Mesenchymal stem cell (in vitro differentiated cells and primary cell): ENCODE measurements around the gene SNPH. TPM values are rescaled to one million over a fixed set of nuclear protein-coding genes. Genes with fewer than 3 reads are reported as not detected.
A peak's percentile ranks its signal among the peaks of the same experiment; 100 is the strongest.
"Not testable (repeated sequence)": the region's sequence is repeated elsewhere in the genome, so short reads cannot be mapped to it uniquely, and the experiment has no call there.

Source experiments
- DNase-seq: peaks from one replicate; pipeline ENCODE4 v3.0.0-alpha.2; 2013
- H2AFZ ChIP-seq: one replicate; pipeline ENCODE4 v1.6.1; 2013; ENCODE audit warnings: low read depth, mild to moderate bottlenecking, control low read depth, inconsistent platforms, low read length, moderate library complexity
- H2AK5ac ChIP-seq: 2 replicates; pipeline ENCODE4 v1.6.1; 2013; ENCODE audit warnings: low read length, moderate library complexity, mild to moderate bottlenecking, inconsistent platforms; ENCODE audit not compliant: severe bottlenecking
- H2BK120ac ChIP-seq: one replicate; pipeline ENCODE4 v1.6.1; 2013; ENCODE audit warnings: low read depth, mild to moderate bottlenecking, inconsistent platforms, low read length, moderate library complexity
- H2BK12ac ChIP-seq, 2 experiments: one replicate each; pipeline ENCODE4 v1.6.1; 2013; ENCODE audit warnings: inconsistent platforms in 2 of 2, low read length in 2 of 2, mild to moderate bottlenecking in 2 of 2, moderate library complexity in 2 of 2, control low read depth in 1 of 2
- H2BK15ac ChIP-seq: one replicate; pipeline ENCODE4 v1.6.1; 2013; ENCODE audit warnings: mild to moderate bottlenecking, low read depth, inconsistent platforms; ENCODE audit not compliant: poor library complexity, severe bottlenecking
- H2BK5ac ChIP-seq: 2 replicates; pipeline ENCODE4 v1.6.1; 2013; ENCODE audit warnings: low read depth, mild to moderate bottlenecking, low read length, control low read depth, inconsistent platforms; ENCODE audit not compliant: poor library complexity, severe bottlenecking
- H3K14ac ChIP-seq, 2 experiments: one replicate each; pipeline ENCODE4 v1.6.1; 2013; ENCODE audit warnings: inconsistent platforms in 2 of 2, low read length in 2 of 2, control low read depth in 1 of 2, mild to moderate bottlenecking in 1 of 2, moderate library complexity in 1 of 2
- H3K18ac ChIP-seq, 2 experiments: one replicate each; pipeline ENCODE4 v1.6.1; 2013; ENCODE audit warnings: inconsistent platforms in 2 of 2, low read length in 2 of 2, control low read depth in 1 of 2, low read depth in 1 of 2, mild to moderate bottlenecking in 1 of 2
- H3K23ac ChIP-seq, 2 experiments: one replicate each; pipeline ENCODE4 v1.6.1; 2013; ENCODE audit warnings: inconsistent platforms in 2 of 2, low read length in 2 of 2, mild to moderate bottlenecking in 2 of 2, moderate library complexity in 2 of 2, control low read depth in 1 of 2
- H3K27ac ChIP-seq: 2 replicates; pipeline ENCODE4 v1.5.1; 2013; ENCODE audit warnings: mild to moderate bottlenecking, moderate library complexity, low read length, control low read depth, inconsistent platforms; ENCODE audit not compliant: poor library complexity, severe bottlenecking
- H3K27me3 ChIP-seq, 2 experiments: 2 replicates each; pipeline versions ENCODE4 v1.6.1 to v1.7.0; 2013; ENCODE audit warnings: low read length in 2 of 2, mild to moderate bottlenecking in 2 of 2, moderate library complexity in 2 of 2, control low read depth in 1 of 2, inconsistent platforms in 1 of 2; ENCODE audit not compliant: control insufficient read depth in 1 of 2, insufficient read depth in 1 of 2
- H3K36me3 ChIP-seq, 2 experiments: 2 replicates each; pipeline versions ENCODE4 v1.6.1 to v1.7.0; 2013; ENCODE audit warnings: low read length in 2 of 2, control low read depth in 1 of 2, inconsistent platforms in 1 of 2, low read depth in 1 of 2, mild to moderate bottlenecking in 1 of 2; ENCODE audit not compliant: insufficient read depth in 2 of 2, control insufficient read depth in 1 of 2
- H3K4ac ChIP-seq, 2 experiments: one replicate each; pipeline ENCODE4 v1.6.1; 2013; ENCODE audit warnings: inconsistent platforms in 2 of 2, low read length in 2 of 2, mild to moderate bottlenecking in 2 of 2, moderate library complexity in 2 of 2, control low read depth in 1 of 2, low read depth in 1 of 2
- H3K4me1 ChIP-seq: 2 replicates; pipeline ENCODE4 v1.6.1; 2013; ENCODE audit warnings: low read depth, low read length, control low read depth; ENCODE audit not compliant: control insufficient read depth, insufficient read depth
- H3K4me2 ChIP-seq: 2 replicates; pipeline ENCODE4 v1.6.1; 2013; ENCODE audit warnings: low read length, mild to moderate bottlenecking, inconsistent platforms; ENCODE audit not compliant: poor library complexity, severe bottlenecking
- H3K4me3 ChIP-seq, 2 experiments: 2 replicates each; pipeline versions ENCODE4 v1.5.1 to v1.7.0; 2013; ENCODE audit warnings: low read length in 2 of 2, mild to moderate bottlenecking in 2 of 2, control low read depth in 1 of 2, low read depth in 1 of 2; ENCODE audit not compliant: insufficient read depth in 1 of 2
- H3K79me1 ChIP-seq: replicated peaks from 2 replicates; pipeline ENCODE4 v1.6.1; 2013; ENCODE audit warnings: mild to moderate bottlenecking, control low read depth, low read length, inconsistent platforms; ENCODE audit not compliant: poor library complexity, severe bottlenecking
- H3K9ac ChIP-seq: 2 replicates; pipeline ENCODE4 v1.7.0; 2013; ENCODE audit warnings: mild to moderate bottlenecking, low read length, moderate library complexity
- H3K9me3 ChIP-seq: 2 replicates; pipeline ENCODE4 v1.7.0; 2013; ENCODE audit warnings: mild to moderate bottlenecking, low read length; ENCODE audit not compliant: control insufficient read depth
- H4K8ac ChIP-seq: one replicate; pipeline ENCODE4 v1.6.1; 2013; ENCODE audit warnings: inconsistent platforms, mild to moderate bottlenecking, low read length, moderate library complexity
- H4K91ac ChIP-seq: one replicate; pipeline ENCODE4 v1.6.1; 2013; ENCODE audit warnings: mild to moderate bottlenecking, low read length, inconsistent platforms
- WGBS: methylation state at CpG from one replicate; pipeline ENCODE4 v1.1.7; 2013; ENCODE audit warnings: mixed read lengths; 5-methylcytosine and 5-hydroxymethylcytosine counted together
- polyA plus RNA-seq, 2 experiments: library from polyadenylated mRNA; stranded (reverse); fragments of 200-250 nt; gene quantifications; one replicate each; pipeline ENCODE4 v1.2.3, GENCODE V29; 2013

The SNPH gene
- 10.0 TPM for polyA plus RNA-seq (2013, experiment 1 of 2)
- 9.5 TPM for polyA plus RNA-seq (2013, experiment 2 of 2)

- H2AFZ ChIP-seq: peak within 1 kb of the TSS; percentile 24
- peaks cover 8 to 20% of the 10 kb centered on the region in 2 experiments for H3K36me3 ChIP-seq
- H2BK5ac ChIP-seq: no peak within 1 kb of the TSS
- H3K27ac ChIP-seq: peak within 1 kb of the TSS; percentile 62
- H3K79me1 ChIP-seq: peaks cover 36% of the 10 kb centered on the region
- H2BK12ac ChIP-seq: peak within 1 kb of the TSS; percentile 83 to 90
- H2BK120ac ChIP-seq: peak within 1 kb of the TSS; percentile 65
- WGBS: under 1% methylated on average over 49 of the region's 61 CpGs
- H2AK5ac ChIP-seq: no peak within 1 kb of the TSS
- H3K9me3 ChIP-seq: no peaks in the 10 kb centered on the region
- no peaks in the 10 kb centered on the region for H3K27me3 ChIP-seq
- H3K4ac ChIP-seq: peak within 1 kb of the TSS in 1 of 2 experiments; percentile 69
- H3K14ac ChIP-seq: peak within 1 kb of the TSS in 1 of 2 experiments; percentile 18
- peak within 1 kb of the TSS; percentile 84 to 85 for H3K4me3 ChIP-seq
- H2BK15ac ChIP-seq: peak within 1 kb of the TSS; percentile 92
- H3K4me1 ChIP-seq: peaks cover 9% of the 10 kb centered on the region
- H3K18ac ChIP-seq: peak within 1 kb of the TSS; percentile 73 to 88
- H3K23ac ChIP-seq: no peak within 1 kb of the TSS
- peak within 1 kb of the TSS; percentile 85 for H4K8ac ChIP-seq
- H3K9ac ChIP-seq: peak within 1 kb of the TSS; percentile 90
- DNase-seq: peak; percentile 83
- peak within 1 kb of the TSS; percentile 84 for H3K4me2 ChIP-seq
- peak within 1 kb of the TSS; percentile 85 for H4K91ac ChIP-seq
Observed at GRCh38 chr20:1266167-1266973, at the start of gene SNPH. Gene SNPH, plus strand, starts transcription at chr20:1266294. Its CDS starts 29,946 bp downstream, at chr20:1296240.

- H2BK120ac ChIP-seq, H3K27ac ChIP-seq, H3K14ac ChIP-seq, H3K23ac ChIP-seq, H2AK5ac ChIP-seq, H4K8ac ChIP-seq, H3K4me1 ChIP-seq, H3K36me3 ChIP-seq, H3K9ac ChIP-seq, H4K91ac ChIP-seq, H3K4me3 ChIP-seq, H2BK12ac ChIP-seq, DNase-seq, H3K4me2 ChIP-seq, H2AFZ ChIP-seq, H2BK5ac ChIP-seq, H3K79me1 ChIP-seq, H3K4ac ChIP-seq, H2BK15ac ChIP-seq, H3K18ac ChIP-seq, H3K9me3 ChIP-seq: not testable (repeated sequence)
- H3K27me3 ChIP-seq: peaks cover 0 to 24% of the 10 kb centered on the region in 2 experiments
- 86% methylated on average over 19 of the region's 19 CpGs for WGBS
Observed at GRCh38 chr20:1216527-1217427, 49.3 kb upstream of the SNPH start.

GRCh38 chr20:1222750-1223149 lies 43.3 kb upstream of the SNPH start:
- not testable (repeated sequence) for H2BK5ac ChIP-seq, H2BK120ac ChIP-seq, H4K91ac ChIP-seq, H3K9me3 ChIP-seq, H2AK5ac ChIP-seq, H3K79me1 ChIP-seq, H3K23ac ChIP-seq, H3K4me1 ChIP-seq, H3K4me2 ChIP-seq, H3K14ac ChIP-seq, H2BK12ac ChIP-seq, H3K27ac ChIP-seq, H3K36me3 ChIP-seq, DNase-seq, H3K9ac ChIP-seq, H3K4me3 ChIP-seq, H3K18ac ChIP-seq, H4K8ac ChIP-seq, H2BK15ac ChIP-seq, H3K4ac ChIP-seq, H2AFZ ChIP-seq
- H3K27me3 ChIP-seq: peaks cover 0 to 16% of the 10 kb centered on the region in 2 experiments
- no CpG with 5 or more reads among the region's 4 CpGs for WGBS
